HUES64 (cell line): ENCODE data around the gene ADGRF1.
"Not testable (repeated sequence)": the region's sequence is repeated elsewhere in the genome, so short reads cannot be mapped to it uniquely, and the experiment has no call there.

Experiments used
- H3K27ac ChIP-seq: 2 replicates; pipeline ENCODE4 v1.7.0; 2013; ENCODE audit warnings: low read depth, low read length, inconsistent platforms
- H3K27me3 ChIP-seq: 2 replicates; pipeline ENCODE4 v1.6.1; 2013; ENCODE audit warnings: mild to moderate bottlenecking, low read length; ENCODE audit not compliant: insufficient read depth
- H3K36me3 ChIP-seq: 2 replicates; pipeline ENCODE4 v1.6.1; 2013; ENCODE audit warnings: mild to moderate bottlenecking, low read length; ENCODE audit not compliant: insufficient read depth
- H3K4me1 ChIP-seq: 2 replicates; pipeline ENCODE4 v1.6.1; 2013; ENCODE audit warnings: mild to moderate bottlenecking, low read length, moderate library complexity; ENCODE audit not compliant: insufficient read depth
- H3K4me3 ChIP-seq: 2 replicates; pipeline ENCODE4 v1.5.1; 2013; ENCODE audit warnings: mild to moderate bottlenecking, low read length, moderate library complexity
- H3K9ac ChIP-seq: 2 replicates; pipeline ENCODE4 v1.6.1; 2013; ENCODE audit warnings: mild to moderate bottlenecking, low read depth, low read length
- H3K9me3 ChIP-seq: 2 replicates; pipeline ENCODE4 v1.6.1; 2013; ENCODE audit warnings: low read depth, low read length; ENCODE audit not compliant: insufficient read depth
- WGBS: fragments of 150-250, 120-280 bp; methylation state at CpG from one replicate; pipeline ENCODE4 v1.1.7; 2013; ENCODE audit warnings: missing lambda C conversion rate; 5-methylcytosine and 5-hydroxymethylcytosine counted together

The ADGRF1 gene

DNA sequence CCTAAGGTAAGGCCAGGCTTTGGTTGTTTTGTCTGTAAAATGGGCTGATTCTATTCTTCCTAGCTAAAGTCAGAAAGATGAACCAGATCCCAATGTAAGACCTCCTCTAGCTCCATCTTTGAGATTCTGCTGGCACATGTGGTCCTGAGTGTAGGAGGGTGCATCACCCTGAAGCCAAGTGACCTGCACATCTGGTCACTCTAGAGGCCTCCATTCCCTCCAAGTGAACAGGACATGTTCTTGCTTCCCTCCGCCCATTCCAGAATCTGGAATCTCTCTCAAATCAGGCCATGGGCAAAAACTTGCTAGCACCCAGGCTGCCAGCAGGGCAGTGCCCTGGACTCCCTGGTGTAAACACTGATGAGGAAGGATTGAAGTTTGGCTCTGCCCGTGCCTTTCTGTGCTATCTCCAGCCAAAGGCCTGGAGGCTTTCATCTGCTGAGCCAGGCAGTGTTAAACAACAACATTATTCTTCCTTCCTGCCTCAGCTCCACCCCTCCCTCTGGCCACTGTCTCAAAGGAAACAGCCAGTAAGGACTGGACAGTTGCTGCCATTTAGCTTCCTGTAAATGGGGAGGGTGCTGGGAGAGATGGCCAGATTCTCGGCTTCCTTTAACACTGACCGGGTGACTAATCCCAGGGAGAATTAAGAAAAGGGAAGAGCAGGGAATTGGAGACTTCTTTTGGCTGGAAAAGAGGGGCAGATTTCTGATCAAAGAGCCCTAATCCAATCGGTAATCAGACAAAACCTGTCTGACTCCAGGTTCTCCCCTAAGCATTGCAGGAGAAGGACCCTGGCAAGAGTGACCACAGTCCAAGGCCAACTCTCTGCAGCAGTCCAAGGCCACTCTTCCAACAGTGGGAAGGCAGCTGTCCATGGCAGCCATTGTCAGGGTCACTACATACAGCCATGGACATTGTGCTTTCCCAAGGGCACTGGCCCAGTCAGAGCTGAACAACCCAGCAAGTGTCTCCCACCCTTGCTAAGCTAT is 19.5 kb upstream of the ADGRF1 start:
- peaks cover under 1% of the 10 kb centered on the region; the same call in 1 of the 2 replicates for H3K9me3 ChIP-seq
- H3K27ac ChIP-seq, result no peak overlapping the region
- peaks cover 3% of the 10 kb centered on the region; the same call in 1 of the 2 replicates for H3K4me1 ChIP-seq
- H3K36me3 ChIP-seq, result no peaks in the 10 kb centered on the region
- no peak overlapping the region for H3K9ac ChIP-seq
- WGBS, result 89% methylated on average over 5 of the region's 5 CpGs
- no peaks in the 10 kb centered on the region for H3K27me3 ChIP-seq
- no peak overlapping the region for H3K4me3 ChIP-seq

DNA sequence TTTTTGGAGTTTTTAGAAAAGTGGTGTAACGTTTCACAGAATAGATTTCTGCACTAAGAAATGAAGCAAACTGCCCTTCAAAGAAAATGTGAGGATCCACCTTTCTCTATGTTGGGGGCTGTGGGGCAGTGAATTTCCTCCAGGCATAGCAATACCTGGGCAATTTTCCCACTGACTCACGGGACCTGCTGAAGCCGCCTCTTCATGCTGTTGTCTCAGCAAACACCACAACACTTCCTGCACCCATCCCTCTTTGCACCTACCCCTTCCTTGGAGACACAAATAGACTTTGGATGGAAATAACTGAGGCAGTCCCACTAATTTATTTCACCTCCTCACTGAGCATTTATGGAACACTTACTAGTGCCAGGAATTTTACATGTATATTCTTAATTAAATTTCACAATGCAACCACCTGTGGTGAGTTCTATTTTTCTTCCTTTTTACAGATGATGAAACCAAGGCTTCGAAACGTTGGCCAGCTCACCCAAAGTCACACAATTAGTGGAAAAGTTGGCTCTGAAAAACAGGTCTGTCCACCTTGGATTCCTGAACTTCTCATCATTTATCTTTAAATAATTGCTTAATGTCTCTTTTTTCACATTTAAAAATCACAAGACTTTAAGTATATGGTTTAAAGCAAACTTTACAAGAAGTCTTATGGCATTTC is 17.2 kb upstream of the ADGRF1 start:
- 90% methylated on average over 5 of the region's 5 CpGs for WGBS
- no peak overlapping the region for H3K4me3 ChIP-seq
- no peaks in the 10 kb centered on the region for H3K36me3 ChIP-seq
- no peak overlapping the region for H3K27ac ChIP-seq
- no peaks in the 10 kb centered on the region for H3K27me3 ChIP-seq
- no peaks in the 10 kb centered on the region for H3K9me3 ChIP-seq
- H3K9ac ChIP-seq, result no peak overlapping the region
- H3K4me1 ChIP-seq, result peaks cover 3% of the 10 kb centered on the region; the same call in 1 of the 2 replicates

DNA sequence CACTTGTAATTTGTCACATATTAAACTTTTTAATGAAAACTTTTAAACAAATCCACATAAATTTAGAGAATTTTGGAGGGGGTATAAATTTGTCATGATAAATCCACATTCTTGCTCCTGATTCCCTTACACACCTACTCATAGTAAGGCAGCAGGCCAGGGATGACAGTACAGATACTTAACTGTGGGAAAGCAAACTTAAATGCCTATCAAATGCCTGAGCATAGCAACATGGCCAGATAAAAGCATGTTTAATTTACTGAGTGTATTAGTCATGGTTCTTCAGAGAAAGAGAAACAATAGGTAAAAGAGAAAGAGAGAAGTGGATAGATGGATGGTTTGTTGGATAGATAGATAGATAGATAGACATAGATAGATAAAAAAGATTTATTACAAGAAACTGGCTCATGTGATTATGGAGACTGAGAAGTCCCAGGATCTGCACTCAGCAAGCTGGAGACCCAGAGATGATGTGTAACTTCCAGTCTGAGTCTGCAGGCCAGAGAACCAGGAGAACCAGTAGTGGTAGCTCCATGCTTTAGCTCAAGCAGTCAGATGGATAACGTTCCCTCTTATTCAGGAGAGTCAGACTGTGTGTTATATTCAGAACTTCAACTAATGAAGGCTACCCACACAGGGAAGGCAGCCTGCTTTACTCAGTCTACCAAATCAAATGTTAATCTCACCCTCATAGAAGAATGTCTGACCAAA is 15.9 kb upstream of the ADGRF1 start:
- Histone ChIP-seq H3K27ac (no peak overlapping the region), H3K27me3 (no peaks in the 10 kb centered on the region), H3K4me3 (no peak overlapping the region), H3K9me3 (no peaks in the 10 kb centered on the region), H3K4me1 (0 out of 2 replicates have a peak, but pooled peaks cover 3% of the 10 kb centered on the region), H3K36me3 (no peaks in the 10 kb centered on the region), H3K9ac (no peak overlapping the region)
- 92% methylated on average over 1 of the region's 1 CpG for WGBS

DNA sequence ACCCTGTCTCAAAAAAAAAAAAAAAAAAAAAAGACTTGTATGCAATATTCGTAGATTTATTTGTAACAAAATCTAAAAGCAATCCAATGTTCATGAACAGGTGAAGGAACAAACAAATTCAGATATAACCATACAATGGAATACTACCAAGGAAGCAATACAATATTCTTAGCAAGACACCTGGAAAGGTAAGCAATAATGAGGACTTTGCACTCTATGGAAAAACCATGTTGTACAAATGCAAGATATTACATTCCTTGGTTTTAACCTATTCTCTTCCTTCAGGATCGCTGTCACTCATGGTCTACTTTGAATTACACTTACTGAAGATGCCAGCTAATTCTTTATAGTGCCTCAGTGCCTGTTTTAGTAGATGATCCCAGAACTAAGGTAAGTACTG is 14.7 kb upstream of the ADGRF1 start:
- no peak overlapping the region for H3K4me3 ChIP-seq
- no peaks in the 10 kb centered on the region for H3K9me3 ChIP-seq
- H3K4me1 ChIP-seq, result 0 out of 2 replicates have a peak, but pooled peaks cover 3% of the 10 kb centered on the region
- no peak overlapping the region for H3K27ac ChIP-seq
- H3K36me3 ChIP-seq, result no peaks in the 10 kb centered on the region
- no peaks in the 10 kb centered on the region for H3K27me3 ChIP-seq
- no peak overlapping the region for H3K9ac ChIP-seq
- 88% methylated on average over 1 of the region's 2 CpGs for WGBS

DNA sequence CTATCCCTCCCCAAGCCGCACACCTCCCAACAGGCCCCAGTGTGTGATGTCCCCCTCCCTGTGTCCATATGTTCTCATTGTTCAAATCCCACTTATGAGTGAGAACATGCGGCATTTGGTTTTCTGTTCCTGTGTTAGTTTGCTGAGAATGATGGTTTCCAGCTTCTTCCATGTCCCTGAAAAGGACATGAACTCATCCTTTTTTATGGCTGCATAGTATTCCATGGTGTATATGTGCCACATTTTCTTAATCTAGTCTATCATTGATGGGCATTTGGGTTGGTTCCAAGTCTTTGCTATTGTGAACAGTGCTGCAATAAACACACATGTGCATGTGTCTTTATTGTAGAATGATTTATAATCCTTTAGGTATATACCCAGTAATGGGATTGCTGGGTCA is 12.2 kb upstream of the ADGRF1 start:
- not testable (repeated sequence) for H3K27me3 ChIP-seq, H3K4me1 ChIP-seq, H3K4me3 ChIP-seq, H3K27ac ChIP-seq, H3K36me3 ChIP-seq, H3K9me3 ChIP-seq, H3K9ac ChIP-seq
- 100% methylated on average over 2 of the region's 2 CpGs for WGBS

DNA sequence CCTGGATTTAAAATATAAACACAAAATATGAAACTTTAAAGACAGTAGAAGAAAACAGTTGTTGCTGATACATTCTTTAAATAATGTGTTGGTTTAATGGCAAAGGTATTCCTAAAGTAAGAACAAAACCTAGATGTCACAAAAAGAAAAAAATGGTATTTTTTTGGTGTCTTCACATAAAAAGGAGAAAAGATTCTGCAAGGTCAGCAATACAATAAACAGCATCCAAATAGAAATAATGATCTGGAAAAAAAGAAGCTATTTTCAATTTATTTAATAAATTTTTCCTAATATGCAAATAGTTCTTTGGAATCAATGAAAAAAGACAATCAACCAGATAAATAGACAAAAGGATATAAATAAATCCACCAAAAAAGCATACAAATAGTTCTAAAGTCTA is 6.5 kb upstream of the ADGRF1 start:
- Histone ChIP-seq H3K27ac (no peak overlapping the region), H3K36me3 (no peaks in the 10 kb centered on the region), H3K4me1 (0 out of 2 replicates have a peak, but pooled peaks cover 2% of the 10 kb centered on the region), H3K9ac (no peak overlapping the region), H3K9me3 (no peaks in the 10 kb centered on the region), H3K27me3 (no peaks in the 10 kb centered on the region), H3K4me3 (no peak overlapping the region)

DNA sequence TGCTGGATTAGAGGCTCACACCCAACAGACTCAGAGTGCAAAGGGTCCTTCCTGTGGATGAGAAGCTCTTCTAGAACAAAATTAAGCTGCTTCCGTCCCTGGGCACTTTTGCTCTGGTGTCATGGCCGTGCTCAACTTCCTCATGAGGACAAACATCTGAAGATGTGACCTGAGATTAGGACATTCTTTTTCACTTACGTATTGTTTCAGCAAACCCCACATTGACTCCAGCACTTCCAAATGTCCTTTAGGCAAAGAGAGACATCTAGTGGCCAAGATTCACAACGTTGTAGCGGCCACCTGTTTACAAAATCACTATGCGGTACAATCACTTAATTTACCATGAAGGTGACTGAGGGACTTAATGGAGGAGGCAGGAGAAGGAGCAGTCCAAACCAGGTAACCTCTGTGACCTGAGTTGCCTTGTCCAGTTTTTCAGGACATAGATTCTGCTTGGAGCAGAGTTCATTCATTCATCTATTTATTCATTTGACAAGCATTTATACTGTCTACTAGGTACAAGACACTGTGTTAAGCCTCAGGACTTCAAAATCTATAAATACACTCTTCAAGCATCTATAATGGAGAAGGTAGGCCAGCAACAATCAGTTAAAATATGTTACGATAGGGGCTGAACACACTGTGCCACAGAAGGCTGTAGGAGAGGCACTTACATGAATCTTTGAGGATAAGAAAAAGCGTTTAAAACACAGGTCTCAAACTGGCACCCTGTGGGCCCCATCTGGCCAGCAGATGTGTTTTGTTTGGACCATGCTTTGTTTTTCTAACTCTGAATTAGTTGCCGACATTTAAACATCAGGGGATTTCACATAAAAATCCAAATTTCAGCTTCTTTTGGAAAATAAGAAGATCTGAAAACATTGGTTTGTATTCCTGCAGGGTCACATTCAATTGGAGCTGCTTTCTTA is 5.6 kb upstream of the ADGRF1 start:
- no peak overlapping the region for H3K27ac ChIP-seq
- H3K9me3 ChIP-seq, result no peaks in the 10 kb centered on the region
- no peaks in the 10 kb centered on the region for H3K36me3 ChIP-seq
- H3K9ac ChIP-seq, result no peak overlapping the region; the same call in 1 of the 2 replicates
- no peaks in the 10 kb centered on the region for H3K27me3 ChIP-seq
- WGBS, result 32% methylated on average over 9 of the region's 9 CpGs
- no peak overlapping the region for H3K4me3 ChIP-seq
- 0 out of 2 replicates have a peak, but pooled peaks cover 2% of the 10 kb centered on the region for H3K4me1 ChIP-seq

DNA sequence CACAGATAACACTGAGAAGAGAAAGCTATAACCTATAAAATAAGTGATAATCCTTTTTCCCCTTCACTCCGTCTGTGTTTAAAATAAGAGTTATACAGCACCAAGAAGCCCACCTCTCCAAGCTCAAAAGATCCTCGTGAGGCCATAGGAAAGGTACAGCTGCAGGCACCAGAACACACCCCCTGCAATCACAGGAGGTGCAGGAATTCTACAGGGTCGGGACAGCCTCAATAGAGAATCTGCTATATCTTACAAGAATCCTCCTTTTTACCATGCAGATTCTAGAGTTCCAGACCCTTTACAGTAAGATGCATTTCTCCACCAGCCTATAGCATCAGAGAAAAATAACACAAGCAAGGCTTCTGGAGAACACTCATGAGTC is 5.0 kb upstream of the ADGRF1 start:
- H3K9ac ChIP-seq, result no peak overlapping the region; the same call in 1 of the 2 replicates
- 94% methylated on average over 3 of the region's 3 CpGs for WGBS
- no peak overlapping the region for H3K4me3 ChIP-seq
- no peaks in the 10 kb centered on the region for H3K27me3 ChIP-seq
- H3K4me1 ChIP-seq, result 0 out of 2 replicates have a peak, but pooled peaks cover 2% of the 10 kb centered on the region
- no peaks in the 10 kb centered on the region for H3K9me3 ChIP-seq
- H3K27ac ChIP-seq, result no peak overlapping the region
- H3K36me3 ChIP-seq, result no peaks in the 10 kb centered on the region

DNA sequence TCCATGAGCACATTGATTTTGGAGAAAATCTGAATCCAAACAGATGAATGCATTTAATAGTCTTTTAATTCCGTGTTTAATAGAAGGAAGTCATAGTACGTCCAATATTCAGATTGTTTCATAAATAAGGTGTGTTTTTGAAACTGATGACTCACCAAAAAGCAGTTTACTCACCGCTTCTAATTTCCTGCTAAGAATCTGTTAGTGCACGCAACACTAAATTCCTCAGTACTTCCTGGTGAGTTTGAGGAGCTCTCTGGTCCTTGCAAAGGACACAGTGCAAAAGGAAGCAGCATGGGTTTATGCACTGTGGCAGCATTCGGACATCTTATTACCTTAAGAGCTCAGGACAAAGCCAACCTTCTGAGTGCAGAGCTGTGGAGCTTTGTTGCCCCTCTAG is 2.3 kb upstream of the ADGRF1 start:
- no peaks in the 10 kb centered on the region for H3K36me3 ChIP-seq
- no peak overlapping the region for H3K9ac ChIP-seq
- no peaks in the 10 kb centered on the region for H3K9me3 ChIP-seq
- no peak overlapping the region for H3K4me3 ChIP-seq
- H3K27ac ChIP-seq, result no peak overlapping the region
- 81% methylated on average over 5 of the region's 5 CpGs for WGBS
- no peaks in the 10 kb centered on the region for H3K27me3 ChIP-seq
- H3K4me1 ChIP-seq, result peaks cover 8% of the 10 kb centered on the region; the same call in 1 of the 2 replicates

DNA sequence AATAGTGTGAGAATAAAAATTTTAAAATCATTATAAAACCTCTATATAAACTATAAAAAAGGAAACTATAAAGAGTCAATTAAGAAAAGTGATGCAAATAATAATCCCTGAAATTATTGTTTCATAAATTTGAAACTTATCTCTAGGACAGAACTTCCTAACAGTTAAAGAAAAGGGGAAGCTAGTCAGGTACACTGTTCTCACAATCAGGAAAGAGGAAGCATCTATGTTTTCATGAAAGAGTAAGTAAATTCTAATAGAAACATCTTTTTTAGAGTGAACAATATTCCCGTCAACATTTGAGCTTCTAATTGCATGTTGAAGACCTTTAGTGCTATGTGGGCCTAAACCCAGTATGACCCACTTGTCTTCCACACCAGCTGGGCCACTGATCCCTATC is 1.2 kb upstream of the ADGRF1 start:
- Histone ChIP-seq H3K9ac (no peak overlapping the region), H3K4me1 (peaks cover 8% of the 10 kb centered on the region; the same call in 1 of the 2 replicates), H3K4me3 (no peak overlapping the region), H3K36me3 (no peaks in the 10 kb centered on the region), H3K27ac (no peak overlapping the region), H3K27me3 (no peaks in the 10 kb centered on the region), H3K9me3 (no peaks in the 10 kb centered on the region)
- WGBS, result 93% methylated on average over 1 of the region's 1 CpG
